OCI-LY1 (cell line): ENCODE results near the gene SERP2.

Experiments used
- EZH2 ChIP-seq: fragments of 200-600 bp; sonication (generic), shearing (Covaris generic); IDR thresholded peaks from 2 replicates; pipeline ENCODE4 v1.8.0; 2017; ENCODE audit warnings: borderline replicate concordance, mixed run types, mild to moderate bottlenecking, antibody characterized with exemption, low read length, moderate library complexity, mixed read lengths
- TF ChIP-seq, protein P1 (sequence below): fragments of 200-600 bp; sonication (generic), shearing (Covaris generic); IDR thresholded peaks from 2 replicates; pipeline ENCODE4 v1.5.1; 2017; ENCODE audit warnings: mild to moderate bottlenecking, antibody characterized with exemption, low read length, moderate library complexity, mixed read lengths

- TF ChIP-seq, protein P1, sequence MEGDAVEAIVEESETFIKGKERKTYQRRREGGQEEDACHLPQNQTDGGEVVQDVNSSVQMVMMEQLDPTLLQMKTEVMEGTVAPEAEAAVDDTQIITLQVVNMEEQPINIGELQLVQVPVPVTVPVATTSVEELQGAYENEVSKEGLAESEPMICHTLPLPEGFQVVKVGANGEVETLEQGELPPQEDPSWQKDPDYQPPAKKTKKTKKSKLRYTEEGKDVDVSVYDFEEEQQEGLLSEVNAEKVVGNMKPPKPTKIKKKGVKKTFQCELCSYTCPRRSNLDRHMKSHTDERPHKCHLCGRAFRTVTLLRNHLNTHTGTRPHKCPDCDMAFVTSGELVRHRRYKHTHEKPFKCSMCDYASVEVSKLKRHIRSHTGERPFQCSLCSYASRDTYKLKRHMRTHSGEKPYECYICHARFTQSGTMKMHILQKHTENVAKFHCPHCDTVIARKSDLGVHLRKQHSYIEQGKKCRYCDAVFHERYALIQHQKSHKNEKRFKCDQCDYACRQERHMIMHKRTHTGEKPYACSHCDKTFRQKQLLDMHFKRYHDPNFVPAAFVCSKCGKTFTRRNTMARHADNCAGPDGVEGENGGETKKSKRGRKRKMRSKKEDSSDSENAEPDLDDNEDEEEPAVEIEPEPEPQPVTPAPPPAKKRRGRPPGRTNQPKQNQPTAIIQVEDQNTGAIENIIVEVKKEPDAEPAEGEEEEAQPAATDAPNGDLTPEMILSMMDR = no peak
- no peak for TF ChIP-seq EZH2
Measured at GRCh38 chr13:44365008-44365407, 8.6 kb upstream of the SERP2 start.
